HEK293 (cell line): ENCODE results near the gene TLCD2.

ENCODE experiments used
- CTCF ChIA-PET: fragments of 350-600 bp; formaldehyde crosslinking; extraction: SDS; loops from one replicate; lab custom pipeline; 2021; ENCODE audit warnings: antibody characterized with exemption; lab: Yijun Ruan, JAX
- POLR2A ChIA-PET: fragments of 300-600 bp; formaldehyde crosslinking; extraction: SDS; loops from one replicate; lab custom pipeline; 2020; ENCODE audit warnings: antibody characterized with exemption, inconsistent platforms; lab: Yijun Ruan, JAX
- H3K27ac ChIP-seq: fragments of 200-500 bp; sonication (Bioruptor generic); 2 replicates; pipeline ENCODE4 v1.5.1; 2014; ENCODE audit warnings: low read depth, low read length, control low read depth, inconsistent platforms; ENCODE audit errors: extremely low read depth
- H3K36me3 ChIP-seq, 2 experiments: fragments of 200-500 bp in 1 of 2; sonication (Bioruptor generic) in 1 of 2; 1 replicate in 1 of 2; 2 replicates in 1 of 2; pipeline ENCODE4 v1.5.1; 2014 to 2017; ENCODE audit warnings: inconsistent platforms in 2 of 2, low read length in 2 of 2; ENCODE audit not compliant: control insufficient read depth in 2 of 2, insufficient read depth in 1 of 2
- H3K4me1 ChIP-seq: fragments of 200-500 bp; sonication (Bioruptor generic); 2 replicates; pipeline ENCODE4 v1.5.1; 2014; ENCODE audit warnings: mild to moderate bottlenecking, low read length, inconsistent platforms; ENCODE audit not compliant: control insufficient read depth, insufficient read depth
- H3K4me3 ChIP-seq: 2 replicates; pipeline ENCODE4 v1.5.1; 2011; ENCODE audit warnings: low read depth, mild to moderate bottlenecking, control low read depth, low read length, moderate library complexity
- H3K9me3 ChIP-seq: fragments of 200-500 bp; sonication (Bioruptor generic); 2 replicates; pipeline ENCODE4 v1.5.1; 2014; ENCODE audit warnings: low read depth, low read length, inconsistent platforms; ENCODE audit not compliant: control insufficient read depth, insufficient read depth
- BCL6B ChIP-seq: fragments of 450-650 bp; formaldehyde crosslinking; IDR thresholded peaks from 2 replicates; pipeline ENCODE4 v1.5.1; 2017; ENCODE audit warnings: missing biosample characterization, missing genetic modification characterization
- GLIS1 ChIP-seq: fragments of 450-650 bp; formaldehyde crosslinking; IDR thresholded peaks from 2 replicates; pipeline ENCODE4 v1.5.1; 2016; ENCODE audit warnings: missing biosample characterization, missing genetic modification characterization
- HIC1 ChIP-seq: fragments of 450-650 bp; formaldehyde crosslinking; IDR thresholded peaks from 2 replicates; pipeline ENCODE4 v1.5.1; 2016; ENCODE audit warnings: missing biosample characterization, missing genetic modification characterization
- KLF7 ChIP-seq: fragments of 450-650 bp; formaldehyde crosslinking; IDR thresholded peaks from 2 replicates; pipeline ENCODE4 v1.5.1; 2016; ENCODE audit warnings: missing biosample characterization, missing genetic modification characterization, borderline replicate concordance
- PRDM2 ChIP-seq: fragments of 450-650 bp; formaldehyde crosslinking; IDR thresholded peaks from 2 replicates; pipeline ENCODE4 v1.5.1; 2016; ENCODE audit warnings: missing biosample characterization, missing genetic modification characterization, borderline replicate concordance
- SCRT2 ChIP-seq: fragments of 450-650 bp; formaldehyde crosslinking; IDR thresholded peaks from 2 replicates; pipeline ENCODE4 v1.5.1; 2016; ENCODE audit warnings: missing biosample characterization, missing genetic modification characterization
- YY2 ChIP-seq: fragments of 450-650 bp; formaldehyde crosslinking; IDR thresholded peaks from 2 replicates; pipeline ENCODE4 v1.5.1; 2016; ENCODE audit warnings: missing biosample characterization, missing genetic modification characterization
- ZEB2 ChIP-seq: fragments of 450-650 bp; formaldehyde crosslinking; IDR thresholded peaks from 2 replicates; pipeline ENCODE4 v1.5.1; 2016; ENCODE audit warnings: missing biosample characterization, missing genetic modification characterization
- ZFP3 ChIP-seq: fragments of 450-650 bp; formaldehyde crosslinking; IDR thresholded peaks from 2 replicates; pipeline ENCODE4 v1.5.1; 2016; ENCODE audit warnings: low read depth, missing biosample characterization, missing genetic modification characterization
- ZIC2 ChIP-seq: fragments of 450-650 bp; formaldehyde crosslinking; IDR thresholded peaks from 2 replicates; pipeline ENCODE4 v1.5.1; 2016; ENCODE audit warnings: missing biosample characterization, missing genetic modification characterization
- ZNF10 ChIP-seq: fragments of 450-650 bp; formaldehyde crosslinking; IDR thresholded peaks from 2 replicates; pipeline ENCODE4 v1.5.1; 2017; ENCODE audit warnings: missing biosample characterization, missing genetic modification characterization
- ZNF112 ChIP-seq: fragments of 450-650 bp; formaldehyde crosslinking; IDR thresholded peaks from 2 replicates; pipeline ENCODE4 v1.5.0; 2017; ENCODE audit warnings: missing biosample characterization, missing genetic modification characterization
- ZNF146 ChIP-seq: fragments of 450-650 bp; formaldehyde crosslinking; IDR thresholded peaks from 2 replicates; pipeline ENCODE4 v1.5.1; 2016; ENCODE audit warnings: missing biosample characterization, missing genetic modification characterization
- ZNF302 ChIP-seq: fragments of 450-650 bp; formaldehyde crosslinking; IDR thresholded peaks from 2 replicates; pipeline ENCODE4 v1.5.1; 2016; ENCODE audit warnings: missing biosample characterization, missing genetic modification characterization, low read depth
- ZNF416 ChIP-seq: fragments of 450-650 bp; formaldehyde crosslinking; IDR thresholded peaks from 2 replicates; pipeline ENCODE4 v1.5.1; 2016; ENCODE audit warnings: missing biosample characterization, missing genetic modification characterization
- ZNF473 ChIP-seq: fragments of 450-650 bp; formaldehyde crosslinking; IDR thresholded peaks from 2 replicates; pipeline ENCODE4 v1.5.1; 2017; ENCODE audit warnings: missing biosample characterization, missing genetic modification characterization
- ZNF521 ChIP-seq: fragments of 450-650 bp; formaldehyde crosslinking; IDR thresholded peaks from 2 replicates; pipeline ENCODE4 v1.5.1; 2017; ENCODE audit warnings: missing biosample characterization, mild to moderate bottlenecking, missing genetic modification characterization
- ZNF580 ChIP-seq: fragments of 450-650 bp; formaldehyde crosslinking; IDR thresholded peaks from 2 replicates; pipeline ENCODE4 v1.5.1; 2016; ENCODE audit warnings: missing biosample characterization, missing genetic modification characterization
- ZNF585B ChIP-seq: fragments of 450-650 bp; formaldehyde crosslinking; IDR thresholded peaks from 2 replicates; pipeline ENCODE4 v1.5.1; 2016; ENCODE audit warnings: missing biosample characterization, missing genetic modification characterization
- ZNF610 ChIP-seq: fragments of 450-650 bp; formaldehyde crosslinking; IDR thresholded peaks from 2 replicates; pipeline ENCODE4 v1.5.1; 2016; ENCODE audit warnings: missing biosample characterization, missing genetic modification characterization, borderline replicate concordance
- ZNF658 ChIP-seq: fragments of 450-650 bp; formaldehyde crosslinking; IDR thresholded peaks from 2 replicates; pipeline ENCODE4; 2016; ENCODE audit warnings: missing biosample characterization, missing genetic modification characterization
- ZNF785 ChIP-seq: fragments of 450-650 bp; formaldehyde crosslinking; IDR thresholded peaks from 2 replicates; pipeline ENCODE4 v1.5.1; 2016; ENCODE audit warnings: missing biosample characterization, missing genetic modification characterization

Gene TLCD2

GRCh38 chr17:1732833-1733321, 22.7 kb upstream of the TLCD2 start:
- Histone ChIP-seq H3K4me3 (no peak overlapping the region), H3K4me1 (no peaks in the 10 kb centered on the region), H3K27ac (no peak overlapping the region), H3K36me3 (peaks cover 0 to 29% of the 10 kb centered on the region in 2 experiments; a peak in 2 of 3 replicates), H3K9me3 (no peaks in the 10 kb centered on the region)
- POLR2A ChIA-PET: interaction anchor here (0.5 to 2.5 kb wide), 2 partner anchors 17 to 121 kb away, joined by 5 to 14 read pairs; no protein-coding TSS in a partner anchor
- CTCF ChIA-PET: interaction anchor here (0.9 to 1.1 kb wide), 3 partner anchors 12 to 51 kb away, joined by 3 read pairs; no protein-coding TSS in a partner anchor
- TF ChIP-seq ZNF610 (tag by site-specific recombination) (no peak), ZNF585B (tag by site-specific recombination) (no peak), BCL6B (tag by site-specific recombination) (no peak), ZNF580 (tag by site-specific recombination) (no peak), ZNF416 (no peak), KLF7 (tag by site-specific recombination) (no peak), ZNF521 (no peak), GLIS1 (tag by site-specific recombination) (no peak), ZNF146 (no peak)

GRCh38 chr17:1732241-1732832, 22.2 kb upstream of the TLCD2 start:
- Histone ChIP-seq H3K9me3 (no peaks in the 10 kb centered on the region), H3K27ac (no peak overlapping the region), H3K36me3 (peaks cover 0 to 28% of the 10 kb centered on the region in 2 experiments; a peak in 2 of 3 replicates), H3K4me3 (no peak overlapping the region), H3K4me1 (no peaks in the 10 kb centered on the region)
- POLR2A ChIA-PET: interaction anchor here (0.5 to 2.5 kb wide), 2 partner anchors 16 to 121 kb away, joined by 5 to 14 read pairs; no protein-coding TSS in a partner anchor
- CTCF ChIA-PET: interaction anchor here (0.9 to 1.2 kb wide), 4 partner anchors 10 to 52 kb away, joined by 3 read pairs; no protein-coding TSS in a partner anchor
- TF ChIP-seq SCRT2 (peak; percentile 78), ZIC2 (tag by site-specific recombination) (no peak)

- POLR2A ChIA-PET: interaction anchor here (1.3 kb wide), 1 partner anchor 39 kb away, joined by 5 read pairs; no protein-coding TSS in a partner anchor
- H3K27ac ChIP-seq: no peak overlapping the region
- TF ChIP-seq ZNF785 (no peak), PRDM2 (tag by site-specific recombination) (no peak), ZNF473 (tag by site-specific recombination) (no peak), ZFP3 (no peak), YY2 (tag by site-specific recombination) (no peak), ZIC2 (tag by site-specific recombination) (no peak), ZNF112 (tag by site-specific recombination) (no peak), ZNF10 (no peak), HIC1 (tag by site-specific recombination) (no peak), ZNF658 (no peak), ZEB2 (no peak), ZNF302 (tag by site-specific recombination) (no peak)
Observed at GRCh38 chr17:1731194-1731506, 21.0 kb upstream of the TLCD2 start.

More at GRCh38 chr17:1731194-1731506, 21.0 kb upstream of the TLCD2 start:
- Histone ChIP-seq H3K36me3 (peaks cover 0 to 34% of the 10 kb centered on the region in 2 experiments; a peak in 2 of 3 replicates), H3K4me1 (no peaks in the 10 kb centered on the region), H3K4me3 (no peak overlapping the region), H3K9me3 (no peaks in the 10 kb centered on the region)
- CTCF ChIA-PET: interaction anchor here (0.7 to 1.2 kb wide), 2 partner anchors 9 to 10 kb away, joined by 3 to 5 read pairs; no protein-coding TSS in a partner anchor
